Endothelial cell of umbilical vein (primary cell): ENCODE data around the gene GRIN3A. TPM values are rescaled to one million over a fixed set of nuclear protein-coding genes. Genes with fewer than 3 reads are reported as not detected.

Source experiments
- BruUV-seq: library from RNA; stranded (reverse); fragments of 400-500 nt; replicated peaks from 2 replicates; lab custom pipeline; 2021; lab: Mats Ljungman, UMichigan
- CTCF ChIA-PET: fragments of 300-600, 350-600 bp; sonication (Branson Sonifier 250); formaldehyde crosslinking; loops from one replicate; lab custom pipeline; 2021; ENCODE audit warnings: antibody characterized with exemption, inconsistent platforms; lab: Charles Lee
- POLR2A ChIA-PET: fragments of 300-600, 350-600 bp; sonication (Branson Sonifier 250); formaldehyde crosslinking; loops from one replicate; lab custom pipeline; 2021; ENCODE audit warnings: antibody characterized with exemption, inconsistent platforms; lab: Charles Lee
- DNase-seq: peaks from one replicate; pipeline ENCODE4 v3.0.0-alpha.2; 2011; ENCODE audit warnings: low read depth, low spot score
- FAIRE-seq: peaks from 2 replicates; lab custom pipeline; 2011; peaks lifted over from hg19 to GRCh38; lab: Jason Lieb, UNC
- H2AFZ ChIP-seq: 2 replicates; pipeline ENCODE4 v1.6.0; 2012; ENCODE audit warnings: low read depth, low read length, control low read depth, inconsistent platforms
- H3K27ac ChIP-seq: 2 replicates; pipeline ENCODE4 v1.5.1; 2011; ENCODE audit warnings: low read depth, mild to moderate bottlenecking, control low read depth, low read length, moderate library complexity; ENCODE audit not compliant: insufficient read depth
- H3K27me3 ChIP-seq, 2 experiments: 2 replicates each; pipeline versions ENCODE4 v1.6.0 to v1.6.1; 2011; ENCODE audit warnings: low read length in 2 of 2, mixed read lengths in 1 of 2; ENCODE audit not compliant: control insufficient read depth in 2 of 2, insufficient read depth in 2 of 2
- H3K36me3 ChIP-seq, 2 experiments: 2 replicates in 1 of 2; 3 replicates in 1 of 2; pipeline ENCODE4 v1.5.1; 2011; ENCODE audit warnings: low read length in 2 of 2, mild to moderate bottlenecking in 1 of 2, moderate library complexity in 1 of 2; ENCODE audit not compliant: control insufficient read depth in 2 of 2, insufficient read depth in 2 of 2; ENCODE audit errors: extremely low read depth in 1 of 2
- H3K4me1 ChIP-seq: 3 replicates; pipeline ENCODE4 v1.5.1; 2011; ENCODE audit warnings: mild to moderate bottlenecking, low read length; ENCODE audit not compliant: control insufficient read depth, insufficient read depth; ENCODE audit errors: extremely low read depth
- H3K4me2 ChIP-seq: 2 replicates; pipeline ENCODE4 v1.6.1; 2011; ENCODE audit warnings: low read length, control low read depth, mixed read lengths; ENCODE audit not compliant: insufficient read depth
- H3K4me3 ChIP-seq, 3 experiments: fragments of 200-600 bp in 1 of 3; sonication (generic), shearing (Covaris generic) in 1 of 3; replicated peaks in 1 of 3; 2 replicates each; pipeline ENCODE4 v1.5.1; 2011 to 2016; ENCODE audit warnings: control low read depth in 3 of 3, low read length in 3 of 3, mild to moderate bottlenecking in 2 of 3, inconsistent platforms in 1 of 3, low read depth in 1 of 3, moderate library complexity in 1 of 3; ENCODE audit not compliant: insufficient read depth in 1 of 3
- H3K79me2 ChIP-seq: 2 replicates; pipeline ENCODE4 v1.6.0; 2012; ENCODE audit warnings: low read length, inconsistent platforms; ENCODE audit not compliant: control insufficient read depth, insufficient read depth
- H3K9ac ChIP-seq: replicated peaks from 2 replicates; pipeline ENCODE3; 2011; ENCODE audit warnings: low read length, control low read depth; ENCODE audit not compliant: insufficient read depth; ENCODE audit errors: extremely low read depth
- H3K9me1 ChIP-seq: replicated peaks from 3 replicates; pipeline ENCODE4 v1.6.0; 2011; ENCODE audit warnings: mild to moderate bottlenecking, low read length; ENCODE audit not compliant: control insufficient read depth, insufficient read depth; ENCODE audit errors: extremely low read depth
- H3K9me3 ChIP-seq: replicated peaks from 2 replicates; pipeline ENCODE4 v1.5.1; 2012; ENCODE audit warnings: low read length, inconsistent platforms; ENCODE audit not compliant: control insufficient read depth, insufficient read depth
- H4K20me1 ChIP-seq: replicated peaks from 2 replicates; pipeline ENCODE3; 2011; ENCODE audit warnings: mild to moderate bottlenecking, low read length; ENCODE audit not compliant: control insufficient read depth, insufficient read depth; ENCODE audit errors: extremely low read depth
- EZH2 ChIP-seq: IDR thresholded peaks from 2 replicates; pipeline ENCODE4 v1.6.1; 2012; ENCODE audit warnings: borderline replicate concordance, low read depth, mild to moderate bottlenecking, moderate library complexity, low read length, inconsistent platforms; ENCODE audit not compliant: severe bottlenecking
- FOS ChIP-seq: IDR thresholded peaks from 2 replicates; pipeline ENCODE4 v1.6.1; 2011; ENCODE audit warnings: mild to moderate bottlenecking, low read length, moderate library complexity, borderline replicate concordance; ENCODE audit not compliant: insufficient read depth
- GATA2 ChIP-seq: IDR thresholded peaks from 2 replicates; pipeline ENCODE4 v1.7.0; 2011; ENCODE audit warnings: low read depth, mild to moderate bottlenecking, moderate library complexity, mixed read lengths, low read length; ENCODE audit not compliant: insufficient read length, insufficient read depth
- JUN ChIP-seq: IDR thresholded peaks from 2 replicates; pipeline ENCODE4 v1.6.1; 2011; ENCODE audit warnings: borderline replicate concordance, low read depth; ENCODE audit not compliant: insufficient read length, insufficient read depth
- MYC ChIP-seq: IDR thresholded peaks from one replicate; pipeline ENCODE4 v1.6.1; 2011; ENCODE audit warnings: mild to moderate bottlenecking, low read depth, low read length
- POLR2A ChIP-seq: IDR thresholded peaks from 2 replicates; pipeline ENCODE4 v1.6.1; 2012; ENCODE audit warnings: low read depth, mild to moderate bottlenecking, control low read depth, low read length
- POLR2AphosphoS5 ChIP-seq: IDR thresholded peaks from 2 replicates; pipeline ENCODE4 v1.6.1; 2012; ENCODE audit warnings: low read depth, mild to moderate bottlenecking, control low read depth, low read length, moderate library complexity; ENCODE audit not compliant: insufficient read depth
- dilution Hi-C: fragments of 300-500 bp; cut with MboI; formaldehyde crosslinking; loops from one replicate; pipeline ENCODE4 v1.15.0; 2019; ENCODE audit warnings: low sequenced_read_pairs; ENCODE audit not compliant: extremely low pct_ligation_motif_present
- intact Hi-C: fragments of 100-400 bp; cut with micrococcal nuclease; formaldehyde crosslinking; loops from one replicate; pipeline ENCODE4 v1.10.0; 2022
- polyA plus RNA-seq, 4 experiments: library from polyadenylated mRNA; depleted of rRNA in 3 of 4; stranded (reverse) in 3 of 4; unstranded in 1 of 4; fragments of >200 nt; gene quantifications; 2 replicates each; pipeline versions ENCODE4 v1.2.1 to v1.2.3, GENCODE V29; 2011 to 2012; ENCODE audit warnings: missing spikeins in 1 of 4
- total RNA-seq: library from RNA; stranded (reverse); gene quantifications from 2 replicates; pipeline ENCODE4 v1.2.3, GENCODE V29; 2021
- TF ChIP-seq, protein P1 (sequence below): IDR thresholded peaks from 2 replicates; pipeline ENCODE4 v1.6.1; 2011; ENCODE audit not compliant: insufficient read depth, insufficient read length
- TF ChIP-seq, protein P2 (sequence below), 2 donors: IDR thresholded peaks; 1 replicate in 1 of 2; 2 replicates in 1 of 2; pipeline ENCODE4 v1.5.1; 2011; ENCODE audit warnings: low read length in 2 of 2, mild to moderate bottlenecking in 2 of 2, moderate library complexity in 2 of 2, control low read depth in 1 of 2, inconsistent platforms in 1 of 2, low read depth in 1 of 2; ENCODE audit not compliant: insufficient read depth in 1 of 2; ENCODE audit errors: extremely low read depth in 1 of 2

The GRIN3A gene
- total and polyA plus RNA-seq, 2 donors (not counting 3 experiments of a cell fraction or from before 2014, with no cell fraction given) = not detected

- Histone ChIP-seq H3K4me3 (no peak overlapping the region), H3K27me3 (no peaks in the 10 kb centered on the region), H3K4me2 (no peak overlapping the region), H3K9ac (no peak overlapping the region), H4K20me1 (no peaks in the 10 kb centered on the region), H2AFZ (no peak overlapping the region), H3K36me3 (no peaks in the 10 kb centered on the region), H3K4me1 (no peaks in the 10 kb centered on the region), H3K79me2 (no peaks in the 10 kb centered on the region), H3K9me3 (no peaks in the 10 kb centered on the region), H3K27ac (no peak overlapping the region), H3K9me1 (no peaks in the 10 kb centered on the region)
- intact Hi-C loops (no loop called here), dilution Hi-C loops (no loop called here)
- CTCF ChIA-PET = interaction anchor here (0.6 kb wide), 1 partner anchor 22 kb away, joined by 4 read pairs; no protein-coding TSS in a partner anchor
- no peak for TF ChIP-seq MYC
- no peak for TF ChIP-seq FOS
- TF ChIP-seq POLR2AphosphoS5 = no peak
- TF ChIP-seq, protein P1, sequence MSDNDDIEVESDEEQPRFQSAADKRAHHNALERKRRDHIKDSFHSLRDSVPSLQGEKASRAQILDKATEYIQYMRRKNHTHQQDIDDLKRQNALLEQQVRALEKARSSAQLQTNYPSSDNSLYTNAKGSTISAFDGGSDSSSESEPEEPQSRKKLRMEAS = no peak
- TF ChIP-seq, protein P2, sequence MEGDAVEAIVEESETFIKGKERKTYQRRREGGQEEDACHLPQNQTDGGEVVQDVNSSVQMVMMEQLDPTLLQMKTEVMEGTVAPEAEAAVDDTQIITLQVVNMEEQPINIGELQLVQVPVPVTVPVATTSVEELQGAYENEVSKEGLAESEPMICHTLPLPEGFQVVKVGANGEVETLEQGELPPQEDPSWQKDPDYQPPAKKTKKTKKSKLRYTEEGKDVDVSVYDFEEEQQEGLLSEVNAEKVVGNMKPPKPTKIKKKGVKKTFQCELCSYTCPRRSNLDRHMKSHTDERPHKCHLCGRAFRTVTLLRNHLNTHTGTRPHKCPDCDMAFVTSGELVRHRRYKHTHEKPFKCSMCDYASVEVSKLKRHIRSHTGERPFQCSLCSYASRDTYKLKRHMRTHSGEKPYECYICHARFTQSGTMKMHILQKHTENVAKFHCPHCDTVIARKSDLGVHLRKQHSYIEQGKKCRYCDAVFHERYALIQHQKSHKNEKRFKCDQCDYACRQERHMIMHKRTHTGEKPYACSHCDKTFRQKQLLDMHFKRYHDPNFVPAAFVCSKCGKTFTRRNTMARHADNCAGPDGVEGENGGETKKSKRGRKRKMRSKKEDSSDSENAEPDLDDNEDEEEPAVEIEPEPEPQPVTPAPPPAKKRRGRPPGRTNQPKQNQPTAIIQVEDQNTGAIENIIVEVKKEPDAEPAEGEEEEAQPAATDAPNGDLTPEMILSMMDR (IDR thresholded peaks at IDR 0.05; ENCODE audit: extremely low read depth in 1 of 2, insufficient read depth in 1 of 2, low read depth in 1 of 2, low read length in 2 of 2) = no peak
- TF ChIP-seq POLR2A = no peak
- no peak for TF ChIP-seq EZH2
- no peak for TF ChIP-seq GATA2
- no peak for TF ChIP-seq JUN
- DNase-seq (no peak), FAIRE-seq (no peak)
- BruUV-seq = no TSS peak
- POLR2A ChIA-PET = no interaction called here
These were observed 103.6 kb downstream of the GRIN3A start for GRCh38 chr9:101634741-101635409.
